ENCODE measurements around the gene RTF2. TPM values are rescaled to one million over a fixed set of nuclear protein-coding genes. Genes with fewer than 3 reads are reported as not detected.

RTF2 gene
- total RNA-seq (10 to 100 TPM; 52.7 to 55.2 TPM), total RNA-seq (42.3 to 75.7 (median 56.7) reads per million in 172 experiments)
- 84.2 TPM for polyA plus RNA-seq (2013, experiment 1 of 2)
- polyA plus RNA-seq (2013, experiment 2 of 2), result 78.7 TPM

- peaks cover 43% of the 10 kb centered on the region for H3K4me1 Mint-ChIP-seq (ENCODE audit: low read depth)
- H3K4me1 ChIP-seq (ENCODE audit: insufficient read depth, low read length), result peaks cover 38% of the 10 kb centered on the region
- peak; percentile 97 for ATAC-seq (ENCODE audit: poor library complexity)
- no peaks in the 10 kb centered on the region for H3K27me3 ChIP-seq (ENCODE audit: control insufficient read depth in 1 of 2, insufficient read depth in 2 of 2, low read length in 2 of 2)
- ChIA-PET CTCF (interaction anchor here (0.6 to 1.0 kb wide), 3 partner anchors 56 to 76 kb away, joined by 3 to 6 read pairs (median 5); partner anchors contain the start of genes AURKA, CASS4 and CSTF1), POLR2A (interaction anchor here (1.3 to 2.0 kb wide), 6 partner anchors 48 to 110 kb away, joined by 4 to 21 read pairs (median 6); partner anchors contain the start of genes AURKA, CASS4, CSTF1 and FAM210B)
- H3K36me3 ChIP-seq (ENCODE audit: insufficient read depth, low read length), result peaks cover 11% of the 10 kb centered on the region
- H3K4me3 ChIP-seq (ENCODE audit: low read length), result peak within 1 kb of the TSS; percentile 91
- peak within 1 kb of the TSS; percentile 99 for H3K4me3 Mint-ChIP-seq
- peak within 1 kb of the TSS; percentile 98 for H3K27ac Mint-ChIP-seq
- no peaks in the 10 kb centered on the region for H3K27me3 Mint-ChIP-seq
- DNase-seq, result peak; percentile 91 to 98 (median 94)
- H3K9me3 Mint-ChIP-seq, result no peaks in the 10 kb centered on the region
- no peaks in the 10 kb centered on the region for H3K9me3 ChIP-seq (ENCODE audit: control insufficient read depth in 1 of 2, insufficient read depth in 1 of 2, low read length in 2 of 2)
- peaks cover 43% of the 10 kb centered on the region for H3K36me3 Mint-ChIP-seq (ENCODE audit: low read depth)
- H3K27ac ChIP-seq (ENCODE audit: low read depth in 1 of 2, low read length in 2 of 2), result peak within 1 kb of the TSS; percentile 90 to 93
- intact Hi-C loops (cut with DNase I, micrococcal nuclease), result loop anchor here (1.0 to 2.0 kb wide), 5 partner anchors 56 to 110 kb away; partner anchors contain the start of genes AURKA (in 1 of the 2), CASS4 (in 1 of the 2), CSTF1 (in 1 of the 2) and FAM210B (in 1 of the 2)
- TF ChIP-seq CTCF (IDR thresholded peaks at IDR 0.05), result no peak
Measured at GRCh38 chr20:56468316-56469076, at the start of gene RTF2. RTF2 (plus strand) TSS chr20:56468627; CDS start chr20:56468698, 71 bp downstream.

- Histone ChIP-seq H3K27me3 (ENCODE audit: control insufficient read depth in 1 of 2, insufficient read depth in 2 of 2, low read length in 2 of 2) (no peaks in the 10 kb centered on the region), H3K36me3 (ENCODE audit: insufficient read depth, low read length) (no peaks in the 10 kb centered on the region), H3K27ac (ENCODE audit: low read depth in 1 of 2, low read length in 2 of 2) (peak overlapping the region; percentile 48 to 60), H3K9me3 (ENCODE audit: control insufficient read depth in 1 of 2, insufficient read depth in 1 of 2, low read length in 2 of 2) (no peaks in the 10 kb centered on the region), H3K4me1 (ENCODE audit: insufficient read depth, low read length) (peaks cover 74% of the 10 kb centered on the region), H3K4me3 (ENCODE audit: low read length) (no peak overlapping the region)
- Mint-ChIP-seq H3K27ac (peak overlapping the region; percentile 91), H3K9me3 (no peaks in the 10 kb centered on the region), H3K4me1 (ENCODE audit: low read depth) (peaks cover 72% of the 10 kb centered on the region), H3K27me3 (no peaks in the 10 kb centered on the region), H3K36me3 (ENCODE audit: low read depth) (peaks cover 22% of the 10 kb centered on the region), H3K4me3 (no peak overlapping the region)
- DNase-seq (no peak), ATAC-seq (ENCODE audit: poor library complexity) (no peak)
- intact Hi-C loops (cut with DNase I, micrococcal nuclease), result no loop called here
- TF ChIP-seq CTCF (IDR thresholded peaks at IDR 0.05), result no peak
- ChIA-PET POLR2A (interaction anchor here (1.2 to 4.0 kb wide), 5 partner anchors 8 to 64 kb away, joined by 3 to 43 read pairs (median 5); partner anchors contain the start of genes AURKA and CASS4), CTCF (interaction anchor here (2.0 kb wide), 1 partner anchor 14 kb away, joined by 4 read pairs; no protein-coding TSS in a partner anchor)
Measured at GRCh38 chr20:56420028-56420427, 48.4 kb upstream of the RTF2 start.

GRCh38 chr20:56420940-56421688 is 47.3 kb upstream of the RTF2 start:
- ATAC-seq (ENCODE audit: poor library complexity), result no peak
- ChIA-PET CTCF (interaction anchor here (2.0 kb wide), 1 partner anchor 15 kb away, joined by 4 read pairs; no protein-coding TSS in a partner anchor), POLR2A (interaction anchor here (0.6 to 4.0 kb wide), 8 partner anchors 9 to 62 kb away, joined by 3 to 43 read pairs (median 5); partner anchors contain the start of genes CASS4, FAM210B and RTF2)
- Histone ChIP-seq H3K27me3 (ENCODE audit: control insufficient read depth in 1 of 2, insufficient read depth in 2 of 2, low read length in 2 of 2) (no peaks in the 10 kb centered on the region), H3K9me3 (ENCODE audit: control insufficient read depth in 1 of 2, insufficient read depth in 1 of 2, low read length in 2 of 2) (no peaks in the 10 kb centered on the region), H3K27ac (ENCODE audit: low read depth in 1 of 2, low read length in 2 of 2) (peak overlapping the region in 1 of 2 donors; percentile 18), H3K4me3 (ENCODE audit: low read length) (no peak overlapping the region), H3K4me1 (ENCODE audit: insufficient read depth, low read length) (peaks cover 66% of the 10 kb centered on the region), H3K36me3 (ENCODE audit: insufficient read depth, low read length) (no peaks in the 10 kb centered on the region)
- H3K4me1 Mint-ChIP-seq (ENCODE audit: low read depth), result peaks cover 71% of the 10 kb centered on the region
- intact Hi-C loops (cut with DNase I, micrococcal nuclease), result no loop called here
- no peak for DNase-seq
- no peaks in the 10 kb centered on the region for H3K27me3 Mint-ChIP-seq
- peak overlapping the region; percentile 91 for H3K27ac Mint-ChIP-seq
- H3K36me3 Mint-ChIP-seq (ENCODE audit: low read depth), result peaks cover 21% of the 10 kb centered on the region
- no peak for TF ChIP-seq CTCF (IDR thresholded peaks at IDR 0.05)
- no peaks in the 10 kb centered on the region for H3K9me3 Mint-ChIP-seq
- H3K4me3 Mint-ChIP-seq, result peak overlapping the region; percentile 67

Data from CD4-positive, alpha-beta T cell (primary cell).